ENCODE measurements around the gene TRIM29.
"Not testable (repeated sequence)": the region's sequence is repeated elsewhere in the genome, so short reads cannot be mapped to it uniquely, and the experiment has no call there.

The TRIM29 gene, protein sequence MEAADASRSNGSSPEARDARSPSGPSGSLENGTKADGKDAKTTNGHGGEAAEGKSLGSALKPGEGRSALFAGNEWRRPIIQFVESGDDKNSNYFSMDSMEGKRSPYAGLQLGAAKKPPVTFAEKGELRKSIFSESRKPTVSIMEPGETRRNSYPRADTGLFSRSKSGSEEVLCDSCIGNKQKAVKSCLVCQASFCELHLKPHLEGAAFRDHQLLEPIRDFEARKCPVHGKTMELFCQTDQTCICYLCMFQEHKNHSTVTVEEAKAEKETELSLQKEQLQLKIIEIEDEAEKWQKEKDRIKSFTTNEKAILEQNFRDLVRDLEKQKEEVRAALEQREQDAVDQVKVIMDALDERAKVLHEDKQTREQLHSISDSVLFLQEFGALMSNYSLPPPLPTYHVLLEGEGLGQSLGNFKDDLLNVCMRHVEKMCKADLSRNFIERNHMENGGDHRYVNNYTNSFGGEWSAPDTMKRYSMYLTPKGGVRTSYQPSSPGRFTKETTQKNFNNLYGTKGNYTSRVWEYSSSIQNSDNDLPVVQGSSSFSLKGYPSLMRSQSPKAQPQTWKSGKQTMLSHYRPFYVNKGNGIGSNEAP

DNA sequence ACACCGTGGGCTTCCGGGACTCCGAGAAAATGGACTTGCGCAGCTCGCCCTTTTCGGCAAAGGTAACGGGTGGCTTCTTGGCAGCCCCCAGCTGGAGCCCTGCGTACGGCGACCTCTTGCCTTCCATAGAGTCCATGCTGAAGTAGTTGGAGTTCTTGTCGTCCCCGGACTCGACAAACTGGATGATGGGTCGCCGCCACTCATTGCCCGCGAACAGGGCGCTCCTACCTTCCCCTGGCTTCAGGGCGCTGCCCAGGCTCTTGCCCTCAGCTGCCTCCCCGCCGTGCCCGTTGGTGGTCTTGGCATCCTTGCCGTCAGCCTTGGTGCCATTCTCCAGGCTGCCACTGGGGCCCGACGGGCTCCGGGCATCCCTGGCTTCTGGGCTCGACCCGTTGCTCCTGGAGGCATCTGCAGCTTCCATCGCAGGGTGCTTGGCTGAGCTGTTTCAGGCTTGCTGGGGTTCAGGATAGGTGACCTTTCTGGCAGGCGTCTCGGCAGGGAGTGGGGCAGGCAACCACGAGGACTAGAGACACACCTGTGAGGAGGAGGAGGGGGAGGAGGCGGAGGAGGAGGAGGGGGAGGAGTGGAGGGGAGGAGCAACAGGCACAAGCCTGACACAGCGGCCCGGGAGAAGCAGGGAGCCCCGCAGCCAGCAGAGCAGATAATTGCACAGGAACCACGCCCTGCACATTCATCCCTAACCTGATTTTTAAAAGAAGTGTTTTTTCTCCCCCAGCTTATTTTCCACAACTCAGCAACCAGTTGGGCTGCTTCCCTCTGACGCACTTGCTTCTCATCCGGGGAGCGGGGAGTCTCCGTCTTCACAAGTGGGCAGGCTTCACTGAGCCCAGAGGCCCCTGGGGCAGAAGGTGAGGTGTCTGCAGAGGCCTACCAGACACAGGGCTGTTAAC is at the start of gene TRIM29:
Gene TRIM29 (minus strand): TSS at position 503 of the 911 bp plus-strand sequence. CDS start 82 bp downstream, at position 421.
- DNase-seq = no peak

DNA sequence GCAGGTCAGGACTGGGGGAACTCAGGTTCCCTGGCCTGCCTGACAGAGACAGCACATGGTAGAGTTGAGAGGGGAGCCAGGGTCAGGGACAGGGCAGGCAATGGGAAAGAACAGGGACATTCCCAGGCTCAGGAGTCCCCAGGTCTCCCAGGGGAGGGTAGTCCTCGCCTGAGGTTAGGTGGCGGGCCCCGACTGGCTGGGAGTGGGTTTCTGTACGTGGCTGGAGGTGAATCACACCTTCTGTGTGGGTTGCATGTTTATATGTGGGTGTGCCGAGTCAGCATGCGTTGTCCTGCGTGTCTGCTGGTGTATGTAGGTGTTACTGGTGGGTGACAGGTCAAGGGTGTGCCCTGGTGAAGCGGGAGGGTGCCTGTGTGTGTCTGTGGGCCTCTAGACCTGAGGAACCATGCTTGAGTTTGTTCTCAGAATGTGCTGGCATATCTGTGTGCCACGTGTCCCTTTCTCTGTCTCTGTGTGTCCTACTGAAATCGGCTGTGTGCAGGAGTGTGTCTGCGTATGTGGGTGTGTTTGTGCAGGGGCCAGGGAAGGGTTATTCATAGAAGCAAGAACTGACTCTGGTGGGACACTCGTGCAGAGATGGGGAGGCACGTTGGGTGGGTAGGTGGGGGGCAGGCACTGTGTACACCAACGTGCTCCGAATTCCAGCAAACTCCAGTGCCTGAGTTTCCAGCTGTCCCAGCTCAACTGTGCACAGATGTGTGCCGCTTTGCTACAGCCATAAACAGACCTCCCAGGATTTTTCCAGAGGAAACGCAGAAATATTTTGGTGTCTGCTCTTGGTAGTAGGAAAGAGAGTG is 49.1 kb upstream of the TRIM29 start:
- no peak for DNase-seq

DNA sequence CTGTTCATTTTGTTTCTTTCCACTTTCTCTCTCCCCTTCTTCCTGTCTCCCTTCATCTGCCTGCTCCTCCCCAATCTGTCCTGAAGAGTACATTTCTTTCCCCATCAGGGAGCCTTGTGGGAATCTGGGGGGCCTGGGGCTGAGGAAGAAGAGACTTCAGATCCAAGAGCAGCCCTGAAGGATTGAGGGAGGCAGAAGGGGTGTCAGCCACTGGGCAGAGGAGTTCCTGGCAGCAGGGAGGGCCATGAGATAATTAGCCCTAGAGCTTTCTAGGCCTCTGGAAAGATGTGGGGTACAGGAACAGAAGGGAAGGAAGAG is 48.5 kb upstream of the TRIM29 start:
- DNase-seq = no peak

DNA sequence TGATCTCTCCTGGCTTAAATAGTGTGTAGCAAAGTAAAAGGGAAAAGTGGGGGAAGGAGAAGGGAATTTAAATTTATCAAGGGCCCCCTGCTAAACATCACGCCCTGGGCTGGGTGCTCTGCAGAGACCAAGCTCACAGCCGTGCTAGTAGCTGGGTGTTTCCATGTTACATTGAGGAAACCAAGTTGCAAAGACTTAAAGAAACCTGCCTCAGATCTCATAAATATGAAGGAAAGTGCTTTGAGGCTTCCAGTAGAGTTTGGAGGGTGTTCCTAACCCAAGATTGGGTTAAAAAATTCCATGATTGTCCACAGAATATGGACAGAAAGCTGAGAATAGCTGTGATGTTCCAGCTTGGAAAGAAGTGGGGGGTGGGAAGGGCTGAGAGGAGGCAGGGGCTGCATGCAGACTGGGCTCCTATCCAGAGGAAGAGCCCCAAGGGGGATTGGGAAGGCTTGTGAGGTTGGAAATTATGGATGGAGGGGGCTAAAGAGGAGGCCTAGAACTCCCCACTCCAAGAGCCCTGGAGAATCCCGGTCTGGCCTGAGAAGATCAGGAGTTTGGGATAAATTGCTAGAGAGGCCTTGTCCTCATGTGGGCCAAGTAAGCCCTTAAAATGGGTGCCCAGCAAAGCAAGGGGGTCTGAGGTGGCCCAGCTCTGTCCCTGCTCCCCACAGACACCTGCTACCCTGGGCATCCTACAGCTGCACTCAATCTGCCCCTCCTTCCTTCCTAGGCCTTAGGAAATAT is 48.0 kb upstream of the TRIM29 start:
- DNase-seq = no peak

DNA sequence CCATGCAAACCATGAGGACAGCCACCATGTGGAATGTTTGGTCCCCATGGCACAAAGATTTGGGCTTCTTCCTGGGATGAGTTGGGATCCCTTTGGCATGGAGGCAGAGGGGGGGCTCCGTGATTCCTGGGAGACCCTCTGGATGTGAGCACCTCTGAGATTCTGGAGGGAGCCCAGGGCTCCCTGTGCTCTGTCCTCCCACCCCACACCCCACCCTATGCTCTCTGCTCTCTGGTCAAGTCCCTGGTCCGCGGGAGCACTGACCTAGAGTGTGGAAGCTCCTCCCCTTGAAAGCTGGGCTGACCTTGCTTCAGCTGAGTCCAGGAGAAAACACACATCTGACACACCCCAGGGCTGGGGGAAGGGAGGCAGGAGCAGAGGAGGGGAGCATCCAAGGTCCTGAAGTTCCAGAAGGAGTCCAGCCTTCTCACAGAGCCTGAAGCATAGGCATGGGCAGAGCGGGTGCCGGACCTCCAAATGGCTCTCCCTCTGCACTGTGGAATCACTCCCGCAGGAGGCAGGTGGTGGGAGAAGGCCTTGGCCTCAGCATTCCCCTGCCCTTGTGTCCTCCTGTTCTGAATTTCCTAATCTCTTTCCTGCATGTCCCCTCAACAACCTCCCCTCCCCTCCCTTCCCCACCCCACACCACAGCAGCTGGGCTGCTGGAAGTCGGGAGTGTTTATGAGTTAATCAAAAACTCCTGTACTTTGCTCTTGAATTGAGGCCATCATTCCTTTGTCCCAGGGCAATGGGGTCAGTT is 47.2 kb upstream of the TRIM29 start:
- DNase-seq = no peak

DNA sequence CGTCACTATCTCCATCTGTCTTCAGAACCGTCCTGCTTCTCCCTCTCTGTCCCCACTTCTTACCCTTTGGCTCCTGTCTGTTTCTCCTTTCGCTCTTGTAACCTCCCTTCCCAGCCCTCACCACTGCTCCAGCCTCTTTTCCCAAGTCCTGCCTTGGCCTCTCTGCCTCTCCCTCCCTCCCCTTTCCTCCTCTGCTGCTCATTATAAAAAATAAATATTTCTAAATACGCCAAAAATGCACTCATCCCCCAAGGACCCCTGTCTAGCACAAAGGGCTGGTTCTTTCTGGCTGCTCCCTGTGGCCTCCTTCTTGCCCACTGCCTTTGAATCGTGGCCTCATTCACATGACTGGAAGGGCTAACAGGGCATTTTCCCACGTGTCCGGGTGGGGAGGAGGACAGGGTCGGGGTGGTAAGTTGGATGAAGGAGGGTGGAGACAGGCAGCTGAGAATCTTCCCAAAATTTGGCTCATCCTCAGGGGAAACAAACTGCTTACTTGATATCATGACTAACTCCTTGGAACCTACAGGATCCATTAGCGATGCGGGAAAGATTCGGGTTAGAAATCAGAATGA is 46.5 kb upstream of the TRIM29 start:
- no peak for DNase-seq

DNA sequence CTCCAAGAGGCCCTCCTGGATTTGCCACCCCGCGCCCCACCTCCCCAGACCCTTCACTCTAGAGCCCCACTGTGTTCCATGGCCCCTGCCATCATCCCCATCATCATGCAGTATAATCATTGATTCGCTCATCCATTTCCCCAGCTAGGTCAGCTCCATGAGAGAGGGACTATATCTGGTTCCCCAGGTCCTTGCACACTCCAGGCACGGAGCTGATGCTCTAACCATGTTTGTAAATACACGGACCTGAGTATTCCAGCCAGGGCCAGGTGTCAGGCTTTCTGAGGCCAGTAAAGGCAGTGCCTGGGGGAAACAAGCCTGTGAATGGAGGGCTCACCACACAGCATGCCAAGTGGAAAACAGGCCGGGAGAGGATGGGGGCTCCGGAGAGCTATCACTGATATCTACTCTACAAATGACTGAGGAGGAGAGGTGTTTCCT is 45.8 kb upstream of the TRIM29 start:
- DNase-seq = no peak

DNA sequence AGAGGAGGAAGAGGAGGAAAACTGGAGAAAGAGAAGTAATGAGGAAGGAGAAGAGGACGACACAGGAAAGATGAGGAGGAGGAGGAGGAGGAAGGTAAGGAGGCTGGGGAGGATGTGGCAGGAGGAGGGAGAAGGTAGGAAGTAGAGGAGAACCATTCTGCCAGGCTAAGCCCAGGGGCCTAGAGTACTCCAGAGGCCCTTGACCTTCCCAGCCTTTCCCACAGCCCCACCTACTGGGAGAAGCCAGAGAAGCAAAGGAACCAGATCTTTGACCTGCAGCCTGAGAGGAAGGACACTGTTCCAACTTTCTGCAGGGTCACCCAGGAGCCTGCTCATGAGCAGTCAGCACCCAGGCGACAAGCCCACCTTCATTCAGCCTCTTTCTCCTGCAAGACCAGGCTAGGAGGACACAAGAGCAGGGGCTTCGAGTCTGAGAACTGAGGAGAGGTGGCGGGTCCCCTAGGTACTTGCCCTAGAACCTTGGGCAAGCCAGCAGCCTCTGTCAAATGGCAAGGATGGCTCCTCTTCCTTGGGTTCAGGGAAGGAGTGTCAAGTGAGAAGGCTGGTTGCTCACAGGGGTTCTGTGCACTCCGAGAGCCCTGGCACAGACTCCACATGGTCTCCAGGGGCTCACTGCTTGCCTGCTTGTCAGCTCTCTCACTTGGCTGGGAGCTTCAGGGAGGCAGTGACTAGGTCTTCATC is 45.0 kb upstream of the TRIM29 start:
- no peak for DNase-seq

DNA sequence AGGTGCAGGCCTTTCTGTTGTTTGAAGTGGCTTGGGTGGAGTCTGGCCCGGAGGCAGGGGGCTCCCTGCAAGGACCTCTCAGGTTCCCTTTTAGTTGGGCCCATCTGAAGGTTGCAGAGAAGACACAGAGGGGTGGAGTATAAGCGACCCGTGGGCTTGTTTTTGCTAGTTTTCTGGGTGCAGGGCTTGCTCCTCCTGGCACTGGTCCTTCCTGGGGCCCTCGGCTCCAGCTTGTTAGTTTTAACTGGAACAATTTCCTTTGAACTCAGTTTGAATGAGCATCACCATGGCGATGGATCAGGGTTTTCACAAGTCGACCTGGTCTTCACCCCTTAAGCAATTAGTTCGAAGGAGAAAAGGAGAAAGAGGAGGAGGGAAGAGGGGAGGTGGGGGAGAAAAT is 44.5 kb upstream of the TRIM29 start:
- no peak for DNase-seq

DNA sequence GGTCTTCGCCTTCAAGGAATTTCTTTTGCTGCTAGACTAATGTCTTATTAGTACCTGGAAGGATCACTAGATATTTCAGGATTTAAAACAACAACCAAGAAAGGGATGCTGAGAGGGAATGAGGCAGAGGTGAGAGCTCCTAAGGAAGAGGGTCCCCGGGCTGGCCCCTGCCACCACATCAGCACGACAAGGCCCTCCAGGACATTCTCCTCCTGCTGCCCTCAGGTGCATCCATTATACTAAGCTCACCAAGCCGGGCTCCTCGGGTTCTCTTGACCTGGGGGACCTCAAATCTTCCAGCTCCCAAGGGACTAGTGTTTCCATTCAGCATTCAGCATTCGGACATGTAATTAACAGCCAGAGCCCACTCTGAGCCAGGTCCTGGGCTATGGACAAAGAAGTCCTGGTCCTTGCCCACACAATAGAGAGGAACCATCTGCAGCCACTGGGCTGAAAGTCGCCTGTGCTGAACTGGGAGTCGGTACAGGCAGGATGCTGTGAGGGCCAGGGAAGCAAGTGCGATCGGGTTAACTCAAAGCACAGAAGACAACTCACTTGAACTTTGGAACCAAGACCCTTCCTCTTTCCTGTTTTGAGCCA is 43.6 kb upstream of the TRIM29 start:
- no peak for DNase-seq

DNA sequence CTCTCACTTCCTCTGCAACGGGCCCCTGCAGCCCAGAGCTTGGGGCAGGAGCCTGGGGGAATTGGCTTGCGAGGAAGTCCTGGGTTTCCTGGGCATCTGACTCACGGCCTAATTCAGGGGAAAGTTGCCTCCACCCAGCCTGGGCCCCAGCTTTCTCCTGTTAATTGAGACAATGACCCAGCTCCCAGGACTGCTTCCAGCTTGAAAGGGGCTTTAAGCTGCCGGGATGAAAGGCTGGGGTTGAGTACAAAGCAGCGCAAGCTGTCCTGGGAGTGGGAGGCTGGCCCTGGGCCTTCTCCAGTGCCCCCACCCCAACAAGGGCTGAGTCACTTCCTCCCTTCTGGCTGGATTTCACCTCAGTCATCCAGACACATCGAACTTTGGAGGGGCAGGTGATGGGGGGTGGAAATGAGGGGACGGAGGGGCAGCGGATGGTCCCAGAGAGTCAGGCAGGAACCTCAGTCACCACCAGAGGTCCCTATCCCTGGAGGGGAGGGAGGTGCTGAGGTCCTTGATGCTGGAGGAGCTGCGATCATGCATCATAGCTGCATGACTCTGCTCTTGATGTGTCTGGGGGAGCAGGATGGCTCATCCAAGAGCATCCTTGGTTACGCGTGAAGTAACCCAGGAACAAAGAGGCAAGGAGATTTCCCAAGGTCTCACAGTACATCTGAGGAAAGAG is 42.8 kb upstream of the TRIM29 start:
- DNase-seq = no peak

DNA sequence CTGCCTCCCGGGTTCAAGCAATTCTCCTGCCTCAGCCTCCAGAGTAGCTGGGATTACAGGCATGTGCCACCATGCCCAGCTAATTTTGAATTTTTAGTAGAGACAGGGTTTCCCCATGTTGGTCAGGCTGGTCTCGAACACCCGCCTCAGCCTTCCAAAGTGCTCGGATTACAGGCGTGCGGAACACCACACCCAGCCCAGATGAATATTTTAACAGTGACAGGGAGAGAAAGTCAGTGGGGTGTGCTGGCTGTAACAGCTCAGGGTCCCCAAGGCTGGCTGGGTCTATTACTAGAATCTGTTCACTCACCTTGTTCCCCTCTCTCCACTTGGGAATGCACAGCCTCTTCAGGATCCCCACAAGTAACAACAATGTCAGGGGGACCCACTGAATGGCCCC is 42.1 kb upstream of the TRIM29 start:
- DNase-seq = not testable (repeated sequence)

DNA sequence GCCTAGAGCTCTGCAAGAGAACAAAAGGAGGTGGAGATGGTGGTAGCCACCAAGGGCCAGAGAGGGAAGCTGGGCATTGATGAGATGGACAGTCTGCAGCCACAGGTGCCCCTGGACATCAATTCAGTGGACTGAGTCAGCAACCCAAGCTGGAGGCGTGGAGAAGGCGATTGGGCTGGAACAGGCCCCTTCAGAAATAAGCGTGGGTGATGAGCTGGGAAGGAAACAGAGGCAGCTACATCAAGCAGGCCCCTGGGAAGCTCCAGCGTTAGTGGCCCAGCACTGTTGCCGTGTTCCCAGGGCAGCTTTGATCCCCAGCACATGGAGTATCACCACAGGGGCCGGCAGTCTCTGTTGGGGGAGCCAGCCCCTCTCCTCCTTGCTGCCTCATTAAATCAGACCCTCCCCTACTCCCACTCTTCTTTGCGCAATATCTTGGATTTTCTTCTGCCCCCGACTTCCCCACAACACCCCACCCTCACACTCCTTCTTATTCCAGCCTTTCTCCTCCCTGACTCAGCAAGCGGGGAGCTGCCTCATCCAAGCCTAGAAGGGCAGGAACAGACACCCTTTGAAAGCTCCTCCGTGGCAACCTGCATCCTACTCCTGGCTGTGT is 41.3 kb upstream of the TRIM29 start:
- no peak for DNase-seq

DNA sequence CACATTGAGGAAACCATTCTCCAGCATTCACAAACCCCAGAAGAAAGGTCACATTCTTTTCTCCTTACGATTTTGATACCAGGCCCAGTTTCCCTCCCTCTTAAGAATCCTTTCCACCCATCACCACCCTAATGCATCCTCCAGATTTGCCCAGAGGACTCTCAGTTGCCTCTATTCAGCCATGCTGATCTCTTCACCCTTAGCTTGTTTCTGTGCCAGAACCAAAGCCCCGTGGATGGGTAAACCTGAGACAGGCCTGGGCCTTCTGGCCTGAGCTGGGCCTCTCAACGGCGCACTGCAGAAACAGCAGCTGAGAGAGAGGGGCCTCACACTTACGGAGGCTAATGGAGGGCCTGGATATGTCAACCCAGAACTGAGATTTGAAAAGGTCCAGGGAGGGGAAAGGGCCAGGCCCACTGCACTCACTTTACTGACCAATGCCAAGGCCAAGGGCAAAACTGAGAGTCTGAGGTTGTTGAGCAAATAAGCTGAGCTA is 40.7 kb upstream of the TRIM29 start:
- no peak for DNase-seq

DNA sequence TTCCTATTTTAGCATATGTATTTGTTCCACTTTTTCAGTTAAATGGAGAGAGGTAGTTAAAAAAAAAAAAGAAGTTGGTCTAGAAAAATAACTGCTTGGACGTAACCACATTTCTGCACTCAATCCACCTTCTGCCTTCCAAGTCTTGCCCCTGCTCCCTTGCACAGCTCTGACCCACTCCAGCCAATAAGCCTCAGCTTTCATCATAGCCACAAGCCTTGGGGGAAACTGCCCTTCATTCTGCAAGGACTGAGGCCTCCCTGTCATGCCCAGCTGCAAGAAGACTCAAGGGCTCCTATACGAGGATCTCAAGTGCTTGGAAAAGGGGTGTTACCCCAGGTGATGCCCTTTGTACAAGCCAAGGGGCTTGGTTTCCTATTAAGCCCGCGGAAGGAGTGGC is 37.0 kb upstream of the TRIM29 start:
- DNase-seq = no peak

DNA sequence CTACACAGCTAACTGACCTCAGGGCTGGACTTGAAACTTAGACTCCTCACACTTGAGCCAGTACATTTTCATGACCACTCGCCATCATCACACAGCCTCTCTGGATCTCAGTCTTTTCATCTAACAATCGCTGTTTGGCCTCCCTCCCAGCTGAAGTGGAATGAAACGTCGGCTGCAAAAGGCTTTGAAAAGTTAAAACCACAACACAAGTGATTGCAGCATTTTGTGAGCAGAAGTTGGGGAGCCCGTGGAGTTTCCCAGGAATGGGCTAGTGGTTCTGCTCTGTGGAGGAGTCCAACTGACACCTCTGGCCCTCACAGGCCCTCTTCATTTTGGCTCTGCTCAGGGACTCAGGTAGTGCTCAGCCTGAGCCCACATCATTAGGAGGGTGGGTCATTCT is 35.9 kb upstream of the TRIM29 start:
- no peak for DNase-seq

DNA sequence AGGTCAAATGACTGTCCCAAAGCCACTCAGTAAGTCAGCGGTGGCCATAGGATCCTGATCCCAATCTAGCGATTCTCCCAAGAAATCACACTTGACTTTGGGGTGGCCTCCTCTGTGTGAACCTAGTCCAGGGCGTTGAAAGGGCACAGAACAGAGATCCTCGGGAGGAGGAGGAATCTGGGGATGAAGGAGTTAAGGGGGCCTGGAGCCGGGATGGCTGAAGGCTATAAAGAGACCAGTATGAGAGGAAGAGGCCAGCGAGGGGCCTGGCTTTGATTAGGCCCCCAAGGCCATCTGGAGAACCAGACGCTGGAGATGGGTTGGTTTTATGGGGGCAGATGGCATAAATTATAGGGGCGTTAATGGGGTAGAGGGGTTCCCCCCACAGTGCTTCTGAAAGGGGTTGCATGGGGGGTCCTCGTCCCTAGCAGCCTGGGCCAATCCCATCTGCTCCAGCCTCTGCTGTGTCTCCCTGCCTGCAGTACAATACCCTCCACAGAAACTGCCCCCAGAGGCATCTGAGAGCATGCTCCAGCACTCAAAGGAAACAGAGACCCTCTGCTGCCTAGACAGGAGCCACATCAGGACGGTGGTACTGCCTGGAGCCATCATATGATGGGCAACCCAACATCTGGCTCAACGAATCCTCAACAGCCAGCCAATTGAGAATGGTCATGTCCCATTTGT is 35.2 kb upstream of the TRIM29 start:
- DNase-seq = no peak

Measured in CD4-positive, alpha-beta T cell treated with Interferon gamma for 1 hour (primary cell).